Kidney (tissue), 14 donors: ENCODE measurements around the gene MYL10. TPM values are rescaled to one million over a fixed set of nuclear protein-coding genes. Genes with fewer than 3 reads are reported as not detected.
A peak's percentile ranks its signal among the peaks of the same experiment; 100 is the strongest.

Experiments
- DNase-seq, 5 donors: peaks; one replicate each; pipeline ENCODE4 v3.0.0-alpha.2; 2013 to 2020
- FAIRE-seq: peaks from 2 replicates; lab custom pipeline; 2012; peaks lifted over from hg19 to GRCh38; lab: Jason Lieb, UNC
- H3K27ac ChIP-seq, 2 donors: one replicate each; pipeline ENCODE4 v1.7.0; 2013; ENCODE audit warnings: low read depth in 2 of 2, low read length in 2 of 2, inconsistent platforms in 1 of 2
- H3K27me3 ChIP-seq: one replicate; pipeline ENCODE4 v1.7.1; 2013; ENCODE audit warnings: low read length, inconsistent platforms; ENCODE audit not compliant: control insufficient read depth, insufficient read depth
- H3K36me3 ChIP-seq, 3 donors: one replicate each; pipeline versions ENCODE4 v1.7.0 to v1.7.1; 2013; ENCODE audit warnings: low read length in 3 of 3, control low read depth in 1 of 3, inconsistent platforms in 1 of 3; ENCODE audit not compliant: insufficient read depth in 3 of 3, control insufficient read depth in 2 of 3
- H3K4me1 ChIP-seq, 3 donors: one replicate each; pipeline versions ENCODE4 v1.7.0 to v1.7.1; 2013; ENCODE audit warnings: low read length in 3 of 3, inconsistent platforms in 1 of 3, low read depth in 1 of 3; ENCODE audit not compliant: control insufficient read depth in 2 of 3, insufficient read depth in 2 of 3
- H3K4me3 ChIP-seq, 3 donors: one replicate each; pipeline versions ENCODE4 v1.7.0 to v1.8.1; 2013; ENCODE audit warnings: low read length in 3 of 3, control low read depth in 1 of 3, inconsistent platforms in 1 of 3
- H3K9ac ChIP-seq, 3 donors: one replicate each; pipeline versions ENCODE4 v1.7.0 to v1.7.1; 2013; ENCODE audit warnings: low read length in 3 of 3, control low read depth in 1 of 3, inconsistent platforms in 1 of 3
- H3K9me3 ChIP-seq, 3 donors: one replicate each; pipeline versions ENCODE4 v1.7.0 to v1.7.1; 2013; ENCODE audit warnings: low read length in 3 of 3, control low read depth in 1 of 3, inconsistent platforms in 1 of 3; ENCODE audit not compliant: control insufficient read depth in 2 of 3, insufficient read depth in 1 of 3
- intact Hi-C: fragments of 100-400 bp; cut with DNase I; formaldehyde crosslinking; loops from one replicate; pipeline ENCODE4 v1.11.1; 2022
- polyA plus RNA-seq: library from polyadenylated mRNA; stranded (reverse); fragments of 350-450 nt; fragmentation: Illumina TruSeq; extraction: RNeasy Lipid Tissue Mini Kit (QIAGEN cat#74804); gene quantifications from one replicate; pipeline ENCODE4 v1.2.3, GENCODE V29; 2014; ENCODE audit warnings: low read depth, low replicate concordance; ENCODE audit not compliant: insufficient read depth
- total RNA-seq: library from RNA; stranded (reverse); fragmentation: NEBNext Ultra II Directional; extraction: Animal tissue kit (Norgen Biotek cat#: 25700); gene quantifications from one replicate; pipeline ENCODE4 v1.2.1, GENCODE V29; 2021
- TF ChIP-seq, protein P1 (sequence below): IDR thresholded peaks from 3 replicates; pipeline ENCODE4 v1.5.1; 2012; ENCODE audit warnings: mild to moderate bottlenecking, moderate library complexity, borderline replicate concordance; ENCODE audit not compliant: insufficient read depth; ENCODE audit errors: extremely low read depth
- donor health status: control.
- donor health status: control.
- donor health status: control.
- donor health status: control.
- donor health status: control.
- donor health status: DM: yes; HTN: yes; CAD: no.
- donor health status: Normal renal cell carcinoma (clear cell type).

The MYL10 gene
- total and polyA plus RNA-seq, 2 donors from 2014 or later: not detected

- intact Hi-C loops: no loop called here
- Histone ChIP-seq H3K9me3 (peaks cover 0 to 5% (median 0%) of the 10 kb centered on the region in 3 donors), H3K27me3 (no peaks in the 10 kb centered on the region), H3K36me3 (no peaks in the 10 kb centered on the region), H3K27ac (peak overlapping the region in 1 of 2 donors; percentile 11), H3K9ac (no peak overlapping the region), H3K4me1 (peaks cover 0 to 2% (median 0%) of the 10 kb centered on the region in 3 donors), H3K4me3 (no peak overlapping the region)
- FAIRE-seq (no peak), DNase-seq (peak in 1 of 5 donors; percentile 29)
- TF ChIP-seq, protein P1, sequence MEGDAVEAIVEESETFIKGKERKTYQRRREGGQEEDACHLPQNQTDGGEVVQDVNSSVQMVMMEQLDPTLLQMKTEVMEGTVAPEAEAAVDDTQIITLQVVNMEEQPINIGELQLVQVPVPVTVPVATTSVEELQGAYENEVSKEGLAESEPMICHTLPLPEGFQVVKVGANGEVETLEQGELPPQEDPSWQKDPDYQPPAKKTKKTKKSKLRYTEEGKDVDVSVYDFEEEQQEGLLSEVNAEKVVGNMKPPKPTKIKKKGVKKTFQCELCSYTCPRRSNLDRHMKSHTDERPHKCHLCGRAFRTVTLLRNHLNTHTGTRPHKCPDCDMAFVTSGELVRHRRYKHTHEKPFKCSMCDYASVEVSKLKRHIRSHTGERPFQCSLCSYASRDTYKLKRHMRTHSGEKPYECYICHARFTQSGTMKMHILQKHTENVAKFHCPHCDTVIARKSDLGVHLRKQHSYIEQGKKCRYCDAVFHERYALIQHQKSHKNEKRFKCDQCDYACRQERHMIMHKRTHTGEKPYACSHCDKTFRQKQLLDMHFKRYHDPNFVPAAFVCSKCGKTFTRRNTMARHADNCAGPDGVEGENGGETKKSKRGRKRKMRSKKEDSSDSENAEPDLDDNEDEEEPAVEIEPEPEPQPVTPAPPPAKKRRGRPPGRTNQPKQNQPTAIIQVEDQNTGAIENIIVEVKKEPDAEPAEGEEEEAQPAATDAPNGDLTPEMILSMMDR: no peak
Measured at GRCh38 chr7:101598986-101599771, 29.9 kb downstream of the MYL10 start.

DNA sequence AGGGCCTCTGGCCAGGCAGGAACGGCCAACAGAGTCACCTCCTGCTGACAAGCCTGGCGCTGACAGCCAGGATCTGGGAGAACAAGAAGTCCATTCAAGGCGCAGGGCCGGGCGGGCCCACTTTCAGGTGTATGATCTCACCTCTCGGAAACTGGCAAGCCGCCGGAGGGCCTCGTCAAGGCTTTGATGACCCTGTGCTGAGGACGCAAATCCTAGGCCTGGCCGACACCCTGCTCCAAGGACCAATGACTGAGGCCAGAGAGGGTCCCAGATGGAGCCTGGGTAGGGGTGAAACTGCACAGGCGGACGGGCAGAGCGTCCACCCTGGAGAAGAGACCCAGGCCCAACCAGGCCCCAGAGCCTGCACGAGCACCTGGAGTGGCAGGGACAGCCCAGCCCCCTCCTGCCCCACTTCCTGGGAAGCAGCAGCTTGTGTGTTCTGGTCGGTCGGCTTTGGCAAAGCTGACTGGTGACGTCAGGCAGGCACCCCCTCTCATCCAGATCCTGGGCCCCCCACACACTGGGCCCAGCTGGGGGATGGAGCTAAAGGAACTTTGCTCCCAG, 30.6 kb downstream of the MYL10 start:
- DNase-seq (peak in 4 of 5 donors; percentile 64 to 76 (median 72)), FAIRE-seq (no peak)
- no peaks in the 10 kb centered on the region for H3K27me3 ChIP-seq
- TF ChIP-seq, protein P1: no peak
- no peak overlapping the region for H3K9ac ChIP-seq
- peak overlapping the region in 1 of 2 donors; percentile 11 for H3K27ac ChIP-seq
- no peaks in the 10 kb centered on the region for H3K36me3 ChIP-seq
- H3K4me3 ChIP-seq: no peak overlapping the region
- peaks cover 0 to 5% (median 0%) of the 10 kb centered on the region in 3 donors for H3K9me3 ChIP-seq
- intact Hi-C loops: no loop called here
- H3K4me1 ChIP-seq: peaks cover 0 to 2% (median 0%) of the 10 kb centered on the region in 3 donors

DNA sequence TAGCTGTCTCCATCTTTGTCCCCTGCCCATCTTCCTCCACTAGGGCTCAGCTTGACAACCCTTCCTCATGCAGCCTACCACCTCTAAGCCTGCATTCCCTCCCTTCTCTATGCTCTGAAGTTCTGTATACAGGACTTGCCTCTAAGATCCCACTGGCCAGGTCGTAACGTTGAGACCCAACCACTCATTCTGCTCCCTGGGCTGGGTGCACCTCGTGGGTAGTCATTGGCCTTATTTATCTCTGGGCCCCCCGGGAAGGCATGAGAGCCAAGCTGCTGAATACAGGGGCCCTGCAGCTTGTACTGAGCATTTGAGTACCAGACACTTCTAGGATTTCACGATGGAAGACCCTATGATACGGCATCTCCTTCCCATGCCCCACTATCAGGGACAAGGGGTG, 31.2 kb downstream of the MYL10 start:
- no peak for FAIRE-seq
- no peak overlapping the region for H3K27ac ChIP-seq
- intact Hi-C loops: no loop called here

More for the DNA sequence above, 31.2 kb downstream of the MYL10 start:
- TF ChIP-seq, protein P1: no peak
- Histone ChIP-seq H3K36me3 (no peaks in the 10 kb centered on the region), H3K4me1 (peaks cover 0 to 2% (median 0%) of the 10 kb centered on the region in 3 donors), H3K4me3 (no peak overlapping the region), H3K9ac (no peak overlapping the region), H3K27me3 (no peaks in the 10 kb centered on the region), H3K9me3 (peaks cover 0 to 5% (median 0%) of the 10 kb centered on the region in 3 donors)
- no peak for DNase-seq
